Measurements from ENCODE around the gene CIROP. TPM values are rescaled to one million over a fixed set of nuclear protein-coding genes. Genes with fewer than 3 reads are reported as not detected.
A peak's percentile ranks its signal among the peaks of the same experiment; 100 is the strongest.

CIROP gene
- total and polyA plus RNA-seq, 11 donors = not detected

DNA sequence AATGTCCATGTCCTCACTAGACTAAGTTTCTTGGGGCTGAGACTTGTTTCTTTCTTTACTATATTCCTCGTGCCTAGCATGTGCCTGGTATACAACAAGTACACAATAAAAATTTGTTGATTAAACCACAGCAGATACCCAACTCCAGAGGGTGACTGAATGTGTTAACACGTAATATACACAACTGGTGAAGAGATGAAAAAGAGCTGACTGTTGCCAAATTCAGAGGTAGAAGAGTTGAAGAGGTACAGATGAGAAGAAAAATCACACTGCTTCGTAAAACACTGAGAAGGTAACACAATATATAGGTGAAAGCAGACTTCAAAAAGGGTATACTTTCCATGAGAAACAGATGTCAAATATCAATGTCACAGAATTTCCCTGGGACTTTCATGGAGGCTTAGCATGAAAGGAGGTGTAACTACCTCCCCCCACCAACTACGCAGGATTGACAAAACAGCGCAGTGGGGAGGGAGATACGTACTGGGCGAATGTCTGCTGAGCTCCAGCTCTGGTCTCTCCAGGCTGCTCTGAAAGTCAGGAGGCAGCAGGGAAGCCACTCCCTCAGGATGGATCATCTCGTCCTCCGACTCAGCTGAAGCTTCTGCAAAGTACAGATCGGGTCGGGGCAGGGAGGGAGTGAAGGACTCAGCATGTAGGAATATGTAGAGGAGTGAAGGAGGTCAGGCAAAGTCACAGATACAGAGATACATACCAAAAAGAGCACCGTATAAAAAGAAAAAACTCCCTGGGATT is 15.1 kb downstream of the CIROP start:
- Histone ChIP-seq H3K9me3 (no peaks in the 10 kb centered on the region), H3K4me1 (peaks cover 0 to 46% (median 31%) of the 10 kb centered on the region in 12 donors), H3K27me3 (no peaks in the 10 kb centered on the region), H3K36me3 (peaks cover 0 to 87% (median 84%) of the 10 kb centered on the region in 9 donors), H3K4me3 (no peak overlapping the region), H3K27ac (no peak overlapping the region)
- WGBS, 4 donors = 72 to 90% (median 85%) methylated on average over 12 of the region's 12 CpGs
- intact Hi-C loops (cut with DNase I) = loop anchor here in 1 of 10 donors (10.0 kb wide), 1 partner anchor 215 kb away; the partner anchor contains the start of genes BCL2L2 and PPP1R3E
- DNase-seq (no peak), ATAC-seq (no peak)
- TF ChIP-seq, protein P1, sequence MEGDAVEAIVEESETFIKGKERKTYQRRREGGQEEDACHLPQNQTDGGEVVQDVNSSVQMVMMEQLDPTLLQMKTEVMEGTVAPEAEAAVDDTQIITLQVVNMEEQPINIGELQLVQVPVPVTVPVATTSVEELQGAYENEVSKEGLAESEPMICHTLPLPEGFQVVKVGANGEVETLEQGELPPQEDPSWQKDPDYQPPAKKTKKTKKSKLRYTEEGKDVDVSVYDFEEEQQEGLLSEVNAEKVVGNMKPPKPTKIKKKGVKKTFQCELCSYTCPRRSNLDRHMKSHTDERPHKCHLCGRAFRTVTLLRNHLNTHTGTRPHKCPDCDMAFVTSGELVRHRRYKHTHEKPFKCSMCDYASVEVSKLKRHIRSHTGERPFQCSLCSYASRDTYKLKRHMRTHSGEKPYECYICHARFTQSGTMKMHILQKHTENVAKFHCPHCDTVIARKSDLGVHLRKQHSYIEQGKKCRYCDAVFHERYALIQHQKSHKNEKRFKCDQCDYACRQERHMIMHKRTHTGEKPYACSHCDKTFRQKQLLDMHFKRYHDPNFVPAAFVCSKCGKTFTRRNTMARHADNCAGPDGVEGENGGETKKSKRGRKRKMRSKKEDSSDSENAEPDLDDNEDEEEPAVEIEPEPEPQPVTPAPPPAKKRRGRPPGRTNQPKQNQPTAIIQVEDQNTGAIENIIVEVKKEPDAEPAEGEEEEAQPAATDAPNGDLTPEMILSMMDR (IDR thresholded peaks at IDR 0.05) = no peak
- no peak for TF ChIP-seq POLR2A (IDR thresholded peaks at IDR 0.05)

DNA sequence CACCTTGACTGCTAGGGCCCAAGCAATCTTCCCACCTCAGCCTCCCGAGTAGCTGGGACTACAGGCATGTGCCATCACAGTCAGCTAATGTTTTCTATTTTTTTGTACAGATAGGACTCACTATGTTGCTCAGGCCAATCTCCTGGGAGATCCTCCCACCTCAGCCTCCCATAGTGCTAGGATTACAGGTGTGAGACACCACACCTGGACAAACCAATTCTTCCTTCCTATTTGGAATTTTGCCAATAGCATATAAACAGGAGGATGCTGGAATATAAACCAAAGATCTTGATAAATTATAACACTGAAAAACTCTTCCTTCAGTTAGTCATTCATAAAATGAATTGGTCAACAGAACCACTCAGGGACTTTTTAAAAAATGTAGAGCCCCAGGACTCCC is 18.2 kb downstream of the CIROP start:
- no peaks in the 10 kb centered on the region for H3K9me3 ChIP-seq
- no peak overlapping the region for H3K4me3 ChIP-seq
- TF ChIP-seq, protein P1 (IDR thresholded peaks at IDR 0.05) = no peak
- no peaks in the 10 kb centered on the region for H3K27me3 ChIP-seq
- DNase-seq = no peak
- 78 to 86% (median 85%) methylated on average over 1 of the region's 1 CpG for WGBS, 4 donors
- peaks cover 0 to 23% (median 10%) of the 10 kb centered on the region in 12 donors for H3K4me1 ChIP-seq
- peak in 1 of 4 donors; percentile 38 for ATAC-seq
- H3K27ac ChIP-seq = no peak overlapping the region
- peaks cover 0 to 100% (median 100%) of the 10 kb centered on the region in 9 donors for H3K36me3 ChIP-seq
- intact Hi-C loops (cut with DNase I) = no loop called here

DNA sequence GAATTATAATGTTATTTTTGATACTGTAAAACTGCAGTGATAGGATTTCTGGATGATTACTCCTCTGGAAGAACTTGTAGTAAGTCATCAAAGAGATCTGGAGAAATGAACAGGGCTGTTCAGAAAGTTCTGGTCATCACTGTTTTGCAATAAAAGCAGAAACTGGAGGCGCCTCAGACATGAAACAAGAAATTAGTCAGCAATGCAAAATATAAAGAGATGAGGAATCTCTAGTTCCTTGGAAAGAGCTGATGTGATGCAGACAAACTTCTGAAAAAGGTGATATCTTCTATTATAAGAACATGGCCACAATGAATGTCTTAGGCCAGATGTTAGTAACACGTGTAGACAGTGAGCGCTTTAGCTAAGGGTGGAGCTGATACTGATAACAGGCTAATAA is 19.3 kb downstream of the CIROP start:
- DNase-seq = no peak
- no peaks in the 10 kb centered on the region for H3K27me3 ChIP-seq
- TF ChIP-seq, protein P1 (IDR thresholded peaks at IDR 0.05) = no peak
- no peak for TF ChIP-seq POLR2A (IDR thresholded peaks at IDR 0.05)
- intact Hi-C loops (cut with DNase I) = no loop called here
- H3K4me3 ChIP-seq = no peak overlapping the region
- H3K27ac ChIP-seq = no peak overlapping the region
- no peaks in the 10 kb centered on the region for H3K9me3 ChIP-seq
- peaks cover 0 to 20% (median 7%) of the 10 kb centered on the region in 12 donors for H3K4me1 ChIP-seq
- WGBS, 4 donors = 78 to 83% (median 79%) methylated on average over 3 of the region's 3 CpGs
- no peak for ATAC-seq
- H3K36me3 ChIP-seq = peaks cover 0 to 100% (median 100%) of the 10 kb centered on the region in 9 donors

DNA sequence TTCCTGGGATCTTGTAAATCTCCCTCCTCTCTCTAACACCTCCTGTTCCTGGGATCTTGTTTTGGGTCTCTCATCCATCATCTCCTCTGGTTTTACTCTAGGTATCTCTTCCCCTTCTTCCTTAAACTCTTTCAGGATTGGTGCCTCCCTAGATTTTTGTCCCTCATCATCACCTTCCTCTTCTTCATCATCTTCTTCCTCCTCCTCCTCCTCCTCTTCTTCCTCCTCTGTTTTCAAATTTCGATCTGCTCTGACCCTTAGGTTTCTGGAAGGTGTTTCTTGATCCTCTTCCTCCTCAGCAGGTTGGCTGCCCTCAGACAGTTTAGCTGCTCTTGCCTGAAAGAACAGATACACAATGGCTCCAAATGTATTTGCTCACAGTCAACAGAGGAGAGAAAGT is 24.3 kb downstream of the CIROP start:
- peak overlapping the region in 1 of 12 donors; percentile 88 for H3K27ac ChIP-seq
- no peak for TF ChIP-seq POLR2A (IDR thresholded peaks at IDR 0.05)
- TF ChIP-seq, protein P1 (IDR thresholded peaks at IDR 0.05) = no peak
- peaks cover 0 to 39% (median 6%) of the 10 kb centered on the region in 12 donors for H3K4me1 ChIP-seq
- H3K36me3 ChIP-seq = peaks cover 0 to 100% (median 100%) of the 10 kb centered on the region in 9 donors
- no peaks in the 10 kb centered on the region for H3K9me3 ChIP-seq
- ATAC-seq = no peak
- no peak overlapping the region for H3K4me3 ChIP-seq
- no peaks in the 10 kb centered on the region for H3K27me3 ChIP-seq
- intact Hi-C loops (cut with DNase I) = no loop called here
- 63 to 79% (median 68%) methylated on average over 1 of the region's 1 CpG for WGBS, 4 donors
- DNase-seq = no peak

All from heart left ventricle (tissue), 16 donors.